ENCODE data around the gene MAD1L1. TPM values are rescaled to one million over a fixed set of nuclear protein-coding genes. Genes with fewer than 3 reads are reported as not detected.

Gene MAD1L1
- total and polyA plus RNA-seq, 4 donors, result 29.3 to 44.1 (median 35.8) TPM

GRCh38 chr7:2245883-2246675 lies 13.3 kb upstream of the MAD1L1 start:
- H3K27ac ChIP-seq (ENCODE audit: low read depth, low read length), result no peak overlapping the region
- H3K4me1 ChIP-seq (ENCODE audit: control insufficient read depth, insufficient read depth, low read length), result peaks cover 51% of the 10 kb centered on the region
- WGBS (ENCODE audit: insufficient coverage), result 69% methylated on average over 17 of the region's 22 CpGs
- H3K4me3 ChIP-seq (ENCODE audit: low read depth, low read length), result no peak overlapping the region
- H3K36me3 ChIP-seq (ENCODE audit: control insufficient read depth, insufficient read depth, low read length), result peaks cover 55% of the 10 kb centered on the region
- DNase-seq (ENCODE audit: low read depth in 4 of 6, low spot score in 6 of 6), result peak in 1 of 6 donors; percentile 24
- no peaks in the 10 kb centered on the region for H3K27me3 ChIP-seq (ENCODE audit: control insufficient read depth, insufficient read depth, low read length)
- H3K9me3 ChIP-seq (ENCODE audit: control insufficient read depth, insufficient read depth, low read length), result no peaks in the 10 kb centered on the region

GRCh38 chr7:2244404-2244995 lies 11.8 kb upstream of the MAD1L1 start:
- Histone ChIP-seq H3K4me1 (ENCODE audit: control insufficient read depth, insufficient read depth, low read length) (peaks cover 54% of the 10 kb centered on the region), H3K9me3 (ENCODE audit: control insufficient read depth, insufficient read depth, low read length) (no peaks in the 10 kb centered on the region), H3K27ac (ENCODE audit: low read depth, low read length) (no peak overlapping the region), H3K36me3 (ENCODE audit: control insufficient read depth, insufficient read depth, low read length) (peaks cover 49% of the 10 kb centered on the region), H3K27me3 (ENCODE audit: control insufficient read depth, insufficient read depth, low read length) (no peaks in the 10 kb centered on the region), H3K4me3 (ENCODE audit: low read depth, low read length) (no peak overlapping the region)
- no peak for DNase-seq (ENCODE audit: low read depth in 4 of 6, low spot score in 6 of 6)
- WGBS (ENCODE audit: insufficient coverage), result 89% methylated on average over 23 of the region's 25 CpGs

GRCh38 chr7:2243458-2243857 lies 10.7 kb upstream of the MAD1L1 start:
- H3K4me1 ChIP-seq (ENCODE audit: control insufficient read depth, insufficient read depth, low read length), result peaks cover 47% of the 10 kb centered on the region
- no peaks in the 10 kb centered on the region for H3K9me3 ChIP-seq (ENCODE audit: control insufficient read depth, insufficient read depth, low read length)
- H3K36me3 ChIP-seq (ENCODE audit: control insufficient read depth, insufficient read depth, low read length), result peaks cover 50% of the 10 kb centered on the region
- DNase-seq (ENCODE audit: low read depth in 4 of 6, low spot score in 6 of 6), result no peak
- no peaks in the 10 kb centered on the region for H3K27me3 ChIP-seq (ENCODE audit: control insufficient read depth, insufficient read depth, low read length)
- no peak overlapping the region for H3K27ac ChIP-seq (ENCODE audit: low read depth, low read length)
- H3K4me3 ChIP-seq (ENCODE audit: low read depth, low read length), result no peak overlapping the region
- 88% methylated on average over 9 of the region's 12 CpGs for WGBS (ENCODE audit: insufficient coverage)

GRCh38 chr7:2242541-2243429 lies 10.0 kb upstream of the MAD1L1 start:
- H3K36me3 ChIP-seq (ENCODE audit: control insufficient read depth, insufficient read depth, low read length), result peaks cover 54% of the 10 kb centered on the region
- no peaks in the 10 kb centered on the region for H3K9me3 ChIP-seq (ENCODE audit: control insufficient read depth, insufficient read depth, low read length)
- no peak overlapping the region for H3K27ac ChIP-seq (ENCODE audit: low read depth, low read length)
- H3K4me1 ChIP-seq (ENCODE audit: control insufficient read depth, insufficient read depth, low read length), result peaks cover 47% of the 10 kb centered on the region
- H3K4me3 ChIP-seq (ENCODE audit: low read depth, low read length), result peak overlapping the region; percentile 91
- no peaks in the 10 kb centered on the region for H3K27me3 ChIP-seq (ENCODE audit: control insufficient read depth, insufficient read depth, low read length)
- WGBS (ENCODE audit: insufficient coverage), result 4% methylated on average over 21 of the region's 21 CpGs
- no peak for DNase-seq (ENCODE audit: low read depth in 4 of 6, low spot score in 6 of 6)

GRCh38 chr7:2241580-2242540 lies 9.1 kb upstream of the MAD1L1 start, which contains the start of the genes MRM2 and NUDT1:
Gene MRM2 (minus strand): TSS chr7:2242205. CDS start chr7:2242169, 36 bp downstream.
Gene NUDT1 (plus strand): TSS chr7:2242226. CDS start chr7:2244575, 2,349 bp downstream.
- under 1% methylated on average over 79 of the region's 81 CpGs for WGBS (ENCODE audit: insufficient coverage)
- Histone ChIP-seq H3K27ac (ENCODE audit: low read depth, low read length) (peak within 1 kb of the TSS; percentile 35), H3K27me3 (ENCODE audit: control insufficient read depth, insufficient read depth, low read length) (no peaks in the 10 kb centered on the region), H3K4me3 (ENCODE audit: low read depth, low read length) (peak within 1 kb of the TSS; percentile 91), H3K4me1 (ENCODE audit: control insufficient read depth, insufficient read depth, low read length) (peaks cover 38% of the 10 kb centered on the region), H3K36me3 (ENCODE audit: control insufficient read depth, insufficient read depth, low read length) (peaks cover 57% of the 10 kb centered on the region), H3K9me3 (ENCODE audit: control insufficient read depth, insufficient read depth, low read length) (no peaks in the 10 kb centered on the region)
- peak in 5 of 6 donors; percentile 52 to 92 (median 72) for DNase-seq (ENCODE audit: low read depth in 4 of 6, low spot score in 6 of 6)

- Histone ChIP-seq H3K36me3 (ENCODE audit: control insufficient read depth, insufficient read depth, low read length) (peaks cover 51% of the 10 kb centered on the region), H3K4me1 (ENCODE audit: control insufficient read depth, insufficient read depth, low read length) (peaks cover 26% of the 10 kb centered on the region), H3K4me3 (ENCODE audit: low read depth, low read length) (no peak overlapping the region), H3K27me3 (ENCODE audit: control insufficient read depth, insufficient read depth, low read length) (no peaks in the 10 kb centered on the region), H3K9me3 (ENCODE audit: control insufficient read depth, insufficient read depth, low read length) (no peaks in the 10 kb centered on the region), H3K27ac (ENCODE audit: low read depth, low read length) (no peak overlapping the region)
- WGBS (ENCODE audit: insufficient coverage), result 97% methylated on average over 17 of the region's 17 CpGs
- DNase-seq (ENCODE audit: low read depth in 4 of 6, low spot score in 6 of 6), result no peak
These were observed 6.5 kb upstream of the MAD1L1 start for GRCh38 chr7:2239242-2239641.

- WGBS (ENCODE audit: insufficient coverage), result 90% methylated on average over 10 of the region's 12 CpGs
- Histone ChIP-seq H3K27ac (ENCODE audit: low read depth, low read length) (no peak overlapping the region), H3K4me1 (ENCODE audit: control insufficient read depth, insufficient read depth, low read length) (peaks cover 25% of the 10 kb centered on the region), H3K36me3 (ENCODE audit: control insufficient read depth, insufficient read depth, low read length) (peaks cover 50% of the 10 kb centered on the region), H3K27me3 (ENCODE audit: control insufficient read depth, insufficient read depth, low read length) (no peaks in the 10 kb centered on the region), H3K9me3 (ENCODE audit: control insufficient read depth, insufficient read depth, low read length) (no peaks in the 10 kb centered on the region), H3K4me3 (ENCODE audit: low read depth, low read length) (no peak overlapping the region)
- no peak for DNase-seq (ENCODE audit: low read depth in 4 of 6, low spot score in 6 of 6)
These were observed 4.4 kb upstream of the MAD1L1 start for GRCh38 chr7:2237109-2237602.

GRCh38 chr7:2233926-2234325 lies 1.2 kb upstream of the MAD1L1 start:
- Histone ChIP-seq H3K27me3 (ENCODE audit: control insufficient read depth, insufficient read depth, low read length) (no peaks in the 10 kb centered on the region), H3K9me3 (ENCODE audit: control insufficient read depth, insufficient read depth, low read length) (no peaks in the 10 kb centered on the region), H3K27ac (ENCODE audit: low read depth, low read length) (peak overlapping the region; percentile 61), H3K36me3 (ENCODE audit: control insufficient read depth, insufficient read depth, low read length) (peaks cover 56% of the 10 kb centered on the region), H3K4me3 (ENCODE audit: low read depth, low read length) (no peak overlapping the region), H3K4me1 (ENCODE audit: control insufficient read depth, insufficient read depth, low read length) (peaks cover 31% of the 10 kb centered on the region)
- 71% methylated on average over 2 of the region's 3 CpGs for WGBS (ENCODE audit: insufficient coverage)
- DNase-seq (ENCODE audit: low read depth in 4 of 6, low spot score in 6 of 6), result peak in 1 of 6 donors; percentile 57

All from spinal cord (tissue), 10 donors.